Pancreas (tissue), 10 donors: Measurements from ENCODE around the gene SPIRE2. TPM values are rescaled to one million over a fixed set of nuclear protein-coding genes. Genes with fewer than 3 reads are reported as not detected.
A peak's percentile ranks its signal among the peaks of the same experiment; 100 is the strongest.

Experiments used
- ATAC-seq, 4 donors: fragments of 200-7000 bp; cut with Tn5 transposase; one replicate each; pipeline versions ENCODE4 v1.8.0 to v1.9.1; 2020; ENCODE audit warnings: mild to moderate bottlenecking in 4 of 4, moderate library complexity in 4 of 4
- DNase-seq, 6 donors: peaks; one replicate each; pipeline ENCODE4 v3.0.0-alpha.2; 2020
- FAIRE-seq: peaks from 2 replicates; lab custom pipeline; 2012; peaks lifted over from hg19 to GRCh38; lab: Jason Lieb, UNC
- H3K27ac ChIP-seq, 4 donors: fragments of 200-600 bp; sonication (generic); 1 replicate in 3 of 4; 2 replicates in 1 of 4; pipeline versions ENCODE4 v1.5.0 to v1.8.0; 2020
- H3K27me3 ChIP-seq, 4 donors: fragments of 200-600 bp; one replicate each; pipeline ENCODE4 v1.8.0; 2021
- H3K36me3 ChIP-seq, 3 donors: fragments of 200-600 bp; sonication (generic) in 1 of 3; one replicate each; pipeline versions ENCODE4 v1.5.0 to v1.8.0; 2020 to 2021
- H3K4me1 ChIP-seq, 3 donors: fragments of 200-600 bp; one replicate each; pipeline ENCODE4 v1.8.0; 2021
- H3K4me3 ChIP-seq, 4 donors: fragments of 200-600 bp; sonication (generic) in 2 of 4; one replicate each; pipeline versions ENCODE4 v1.5.0 to v1.8.0; 2020 to 2021
- H3K9me3 ChIP-seq, 4 donors: fragments of 200-600 bp; one replicate each; pipeline ENCODE4 v1.8.0; 2021
- CTCF ChIP-seq, 4 donors: fragments of 200-600 bp; sonication (generic) in 3 of 4; IDR thresholded peaks; one replicate each; pipeline versions ENCODE4 v1.5.0 to v1.8.0; 2021; ENCODE audit warnings: antibody characterized with exemption in 4 of 4
- WGBS, 2 donors: extraction: QIAGEN DNeasy Blood & Tissue Kit; methylation state at CpG; one replicate each; pipeline ENCODE4 v1.1.7; 2013; 5-methylcytosine and 5-hydroxymethylcytosine counted together
- intact Hi-C, 3 donors: fragments of 100-400 bp; cut with DNase I; formaldehyde crosslinking; loops; one replicate each; pipeline versions ENCODE4 v1.11.1 to v1.14.2; 2022
- polyA plus RNA-seq, 2 donors: library from polyadenylated mRNA; stranded (reverse); fragments of 200-250 nt; gene quantifications; one replicate each; pipeline ENCODE4 v1.2.3, GENCODE V29; 2013
- total RNA-seq, 6 donors: library from RNA; stranded (reverse); fragmentation: NEBNext Ultra II Directional in 4 of 6; extraction: Animal tissue kit (Norgen Biotek cat#: 25700) in 4 of 6; gene quantifications; one replicate each; pipeline versions ENCODE4 v1.2.1 to v1.2.4, GENCODE V29; 2021 to 2023
- donor health status: healthy with polysubstance abuse.
- donor health status: DM: no; HTN: no; CAD: no; lungs with moderate emphysema.
- donor health status: DM: no; HTN: no; CAD: no.
- donor health status: control.
- donor health status: control.
- donor health status: Bipolar disorder and iron deficiency.
- donor health status: DM: yes; HTN: yes; CAD: no.
- donor health status: DM: no; HTN: no; CAD: no.
- donor health status: DM: no; HTN: no; CAD: no.
- donor health status: DM: yes; HTN: yes; CAD: no.

The SPIRE2 gene
- total and polyA plus RNA-seq, 8 donors = 1.6 to 11.5 (median 2.8) TPM

DNA sequence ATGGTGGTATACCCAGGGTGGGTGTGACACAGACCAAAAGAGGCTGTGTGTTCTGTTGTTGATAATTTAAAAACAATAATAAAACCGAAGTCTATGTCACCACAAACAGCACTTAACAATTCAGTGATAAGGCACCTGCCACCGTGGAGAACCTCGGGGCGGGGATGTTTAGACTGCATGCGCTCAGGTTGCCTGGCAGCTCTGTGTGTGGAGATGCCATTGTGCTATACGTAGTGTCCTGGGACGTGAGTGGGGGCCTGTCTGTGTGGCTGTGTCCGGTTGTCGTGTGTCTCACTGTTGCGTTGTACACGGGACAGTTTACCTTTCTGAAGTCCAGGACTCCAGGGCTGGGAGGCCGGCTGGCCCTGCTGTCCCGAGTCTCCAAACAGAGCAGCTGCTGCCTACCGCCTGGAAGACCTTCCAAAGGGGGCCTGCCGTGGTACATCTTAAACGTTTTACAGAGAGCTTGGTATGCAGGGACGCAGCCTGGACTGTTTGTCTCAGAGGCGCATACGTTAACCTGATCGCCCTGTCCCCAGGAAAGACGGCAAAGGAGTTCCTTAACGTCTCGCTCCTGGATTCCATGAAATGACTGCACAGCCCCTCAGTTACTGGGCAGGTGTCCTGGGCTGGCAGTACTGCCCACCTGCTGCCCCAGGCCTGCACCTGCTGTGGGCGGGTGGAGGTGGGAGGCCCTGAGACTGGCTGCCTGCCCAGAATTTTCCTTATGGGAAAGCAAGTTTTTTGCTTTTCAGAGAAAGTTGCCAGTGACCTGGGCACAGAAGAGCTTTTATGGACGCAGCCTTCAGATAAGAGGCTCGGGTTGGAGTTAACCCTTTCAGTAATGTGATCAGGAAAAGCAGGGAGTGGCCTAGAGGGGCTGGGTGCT is 19.0 kb downstream of the SPIRE2 start:
- H3K36me3 ChIP-seq = no peaks in the 10 kb centered on the region
- ATAC-seq = peak in 3 of 4 donors; percentile 35 to 42 (median 38)
- TF ChIP-seq CTCF (IDR thresholded peaks at IDR 0.05) = no peak

GRCh38 chr16:89847940-89848297 is 19.6 kb downstream of the SPIRE2 start:
- Histone ChIP-seq H3K4me1 (no peaks in the 10 kb centered on the region), H3K36me3 (no peaks in the 10 kb centered on the region), H3K27ac (no peak overlapping the region), H3K9me3 (no peaks in the 10 kb centered on the region), H3K4me3 (no peak overlapping the region), H3K27me3 (no peaks in the 10 kb centered on the region)
- intact Hi-C loops = no loop called here
- TF ChIP-seq CTCF (IDR thresholded peaks at IDR 0.05) = no peak
- peak in 1 of 4 donors; percentile 22 for ATAC-seq
- no peak for DNase-seq
- WGBS, 2 donors = 46 to 48% methylated on average over 14 of the region's 14 CpGs
- FAIRE-seq = no peak

More for the DNA sequence above, 19.0 kb downstream of the SPIRE2 start:
- H3K27ac ChIP-seq = no peak overlapping the region
- H3K9me3 ChIP-seq = no peaks in the 10 kb centered on the region
- no peak overlapping the region for H3K4me3 ChIP-seq
- FAIRE-seq = no peak
- no peaks in the 10 kb centered on the region for H3K4me1 ChIP-seq
- H3K27me3 ChIP-seq = no peaks in the 10 kb centered on the region
- 52 to 54% methylated on average over 26 of the region's 26 CpGs for WGBS, 2 donors
- intact Hi-C loops = no loop called here
- no peak for DNase-seq

DNA sequence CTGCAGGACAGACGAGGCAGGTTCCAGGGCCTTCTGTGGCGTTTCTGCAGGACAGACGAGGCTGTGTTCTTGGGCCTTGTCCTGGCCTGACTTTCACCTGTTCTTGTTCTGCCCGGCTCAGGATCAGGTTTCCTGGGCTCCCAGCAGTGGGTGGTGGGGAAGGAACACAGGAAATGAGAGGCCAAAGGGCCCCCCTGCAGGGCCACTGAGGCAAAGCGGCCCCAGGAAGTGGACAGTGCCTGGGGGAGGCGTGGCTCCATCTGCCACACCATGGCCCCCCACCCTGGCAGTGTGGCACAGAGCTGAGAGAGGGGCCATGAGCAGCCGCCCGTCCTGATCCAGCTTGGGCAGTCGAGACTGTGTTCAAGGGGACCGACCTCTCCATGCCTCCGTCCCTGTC is 20.7 kb downstream of the SPIRE2 start:
- intact Hi-C loops = no loop called here
- WGBS, 2 donors = 83 to 88% methylated on average over 11 of the region's 11 CpGs
- no peak for TF ChIP-seq CTCF (IDR thresholded peaks at IDR 0.05)
- DNase-seq = peak in 1 of 6 donors; percentile 46
- Histone ChIP-seq H3K4me1 (no peaks in the 10 kb centered on the region), H3K4me3 (no peak overlapping the region), H3K36me3 (no peaks in the 10 kb centered on the region), H3K27ac (no peak overlapping the region), H3K9me3 (no peaks in the 10 kb centered on the region), H3K27me3 (no peaks in the 10 kb centered on the region)
- no peak for FAIRE-seq
- no peak for ATAC-seq

- no peak overlapping the region for H3K27ac ChIP-seq
- no peaks in the 10 kb centered on the region for H3K27me3 ChIP-seq
- intact Hi-C loops = loop anchor here in 1 of 3 donors (10.0 kb wide), 1 partner anchor 109 kb away; no protein-coding TSS in a partner anchor
- ATAC-seq (peak in 1 of 4 donors; percentile 32), DNase-seq (no peak), FAIRE-seq (no peak)
- H3K9me3 ChIP-seq = no peaks in the 10 kb centered on the region
- H3K4me1 ChIP-seq = no peaks in the 10 kb centered on the region
- no peak for TF ChIP-seq CTCF (IDR thresholded peaks at IDR 0.05)
- H3K36me3 ChIP-seq = no peaks in the 10 kb centered on the region
- WGBS, 2 donors = 84 to 86% methylated on average over 21 of the region's 21 CpGs
- H3K4me3 ChIP-seq = no peak overlapping the region
These were observed 25.2 kb downstream of the SPIRE2 start for GRCh38 chr16:89853306-89853993.
